Fibroblast of gingiva (primary cell): ENCODE results near the gene GBA3.

Experiments used
- DNase-seq: peaks from one replicate; pipeline ENCODE4 v3.0.0-alpha.2; 2011; ENCODE audit warnings: low read depth

The GBA3 gene

DNA sequence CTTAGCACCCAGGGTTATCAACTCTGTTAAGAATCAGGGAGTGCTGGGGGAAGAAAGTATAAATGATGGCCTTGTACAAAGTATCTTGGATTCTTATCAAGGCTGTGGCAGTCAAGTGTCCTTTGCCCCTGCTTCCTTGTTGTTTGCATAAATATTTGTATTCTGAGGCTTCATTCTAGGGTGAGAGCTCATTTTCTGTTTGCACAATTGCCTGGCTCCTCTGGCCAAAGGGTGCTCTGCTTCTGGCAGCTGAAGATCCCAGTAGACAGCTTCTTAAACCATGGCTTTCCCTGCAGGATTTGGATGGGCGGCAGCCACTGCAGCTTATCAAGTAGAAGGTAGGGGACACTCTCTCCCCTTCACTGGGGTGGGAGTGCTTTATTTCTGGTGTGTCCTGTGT is at the start of gene GBA3:
Gene GBA3, plus strand, starts transcription at position 202 of the 400 bp plus-strand sequence.
- no peak for DNase-seq

DNA sequence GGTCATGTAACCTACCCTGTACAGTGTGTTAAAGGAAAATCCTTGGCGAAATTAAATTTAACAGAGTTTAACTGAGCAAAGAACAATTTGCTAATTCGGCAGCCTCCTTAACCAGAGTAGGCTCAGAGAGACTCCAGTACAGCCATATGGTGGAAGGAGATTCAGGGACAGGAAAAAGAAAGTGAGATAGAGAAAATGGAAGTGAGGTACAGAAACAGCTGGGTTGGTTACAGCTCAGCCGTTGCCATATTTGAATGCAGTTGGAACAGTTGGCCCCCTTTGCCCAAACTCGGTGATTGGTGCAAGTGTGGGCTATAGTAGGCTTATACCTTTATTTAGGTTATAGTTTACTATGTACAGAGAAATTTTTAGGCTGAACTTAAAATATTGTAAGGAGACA is 48.8 kb upstream of the GBA3 start:
- DNase-seq, result no peak

DNA sequence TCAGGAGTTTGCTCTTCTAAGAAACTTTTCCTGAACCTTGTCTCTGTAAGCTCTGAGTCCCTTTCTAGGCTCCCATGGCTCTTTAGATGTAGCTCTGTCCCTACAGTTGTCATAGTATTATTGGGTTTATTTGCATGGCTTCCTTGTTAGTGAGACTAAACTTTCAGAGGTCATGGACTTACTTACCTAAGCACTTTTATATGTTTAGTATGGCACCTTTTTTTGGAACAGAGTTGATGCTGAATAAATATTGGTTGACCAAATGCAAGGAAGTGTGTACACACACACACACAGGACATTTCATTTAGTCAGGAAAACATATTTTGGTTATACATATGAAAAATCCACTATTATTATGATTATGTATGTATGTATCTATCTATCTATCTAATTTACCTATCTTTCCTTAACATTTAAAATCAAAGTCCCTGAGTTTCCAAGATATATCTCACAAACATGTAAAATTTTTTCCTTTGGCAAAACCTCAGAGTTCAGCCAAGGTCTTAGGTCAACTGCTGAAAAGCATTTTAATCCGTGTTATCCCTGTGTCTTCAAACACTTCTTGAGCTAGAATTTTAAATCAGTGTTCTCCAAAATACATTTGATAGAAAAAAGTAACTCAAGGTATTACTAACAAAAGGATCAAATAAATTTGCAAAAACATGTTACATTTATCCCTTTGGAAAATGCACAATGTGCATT is 47.1 kb upstream of the GBA3 start:
- no peak for DNase-seq

DNA sequence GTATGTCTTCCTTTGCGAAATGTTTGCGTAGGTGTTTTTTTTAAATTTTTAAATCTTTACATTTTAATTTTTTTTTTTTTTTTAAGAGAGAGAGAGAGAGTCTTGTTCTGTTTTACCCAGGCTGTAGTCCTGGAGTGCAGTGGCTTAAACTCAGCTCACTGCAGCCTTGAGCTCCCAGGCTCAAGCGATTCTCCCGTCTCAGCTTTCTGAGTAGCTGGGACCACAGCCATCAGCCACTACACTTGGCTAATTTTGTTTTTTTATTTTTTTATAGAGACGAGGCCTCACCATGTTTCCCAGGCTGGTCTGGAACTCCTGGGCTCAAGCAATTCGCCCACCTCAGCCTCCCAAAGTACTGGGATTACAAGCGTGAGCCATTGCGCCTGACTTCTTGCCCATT is 43.7 kb upstream of the GBA3 start:
- no peak for DNase-seq

- DNase-seq, result no peak
These were observed 42.0 kb upstream of the GBA3 start for GRCh38 chr4:22650771-22651170.

GRCh38 chr4:22653752-22654151 is 39.0 kb upstream of the GBA3 start:
- DNase-seq, result no peak

DNA sequence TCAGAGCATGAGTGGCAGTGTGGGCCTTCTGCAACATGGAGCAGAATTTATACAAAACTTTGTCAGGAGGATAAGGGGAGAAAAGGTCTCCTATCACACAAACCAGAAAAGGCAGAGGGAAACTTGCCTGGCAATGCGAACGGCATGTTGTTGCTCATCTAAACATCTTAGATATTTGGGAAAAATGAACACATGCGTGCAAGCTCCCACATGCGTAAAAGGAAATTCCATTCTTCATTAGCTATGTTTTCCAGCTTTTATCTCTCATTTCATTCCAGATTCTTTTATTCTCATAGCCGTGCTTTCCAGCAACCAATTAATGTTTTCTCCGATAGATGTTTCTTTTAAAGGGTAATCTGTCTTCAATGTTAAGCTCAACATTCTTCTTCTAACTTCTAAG is 31.3 kb upstream of the GBA3 start:
- no peak for DNase-seq

- no peak for DNase-seq
These were observed 25.3 kb upstream of the GBA3 start for GRCh38 chr4:22667332-22667940.

DNA sequence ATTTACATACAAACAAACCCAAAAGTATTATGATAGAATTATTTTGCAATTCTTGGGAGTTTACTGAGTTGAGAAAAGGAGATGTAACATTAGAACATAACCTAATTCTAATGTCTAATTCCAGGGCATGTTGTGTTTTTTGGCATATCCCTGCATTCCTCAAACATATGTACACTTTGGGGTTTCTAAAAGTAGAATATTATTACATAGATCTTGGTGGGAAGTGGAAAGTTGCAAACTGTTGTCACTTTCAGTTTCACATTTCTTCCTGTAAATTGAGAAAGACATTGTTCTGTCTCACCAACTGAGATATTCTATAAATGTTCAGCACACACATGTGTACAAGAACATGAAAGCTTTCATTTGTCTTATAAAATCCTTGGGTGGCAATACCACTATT is 24.4 kb upstream of the GBA3 start:
- peak; percentile 56 for DNase-seq

- no peak for DNase-seq
These were observed 24.0 kb upstream of the GBA3 start for GRCh38 chr4:22668702-22669101.

DNA sequence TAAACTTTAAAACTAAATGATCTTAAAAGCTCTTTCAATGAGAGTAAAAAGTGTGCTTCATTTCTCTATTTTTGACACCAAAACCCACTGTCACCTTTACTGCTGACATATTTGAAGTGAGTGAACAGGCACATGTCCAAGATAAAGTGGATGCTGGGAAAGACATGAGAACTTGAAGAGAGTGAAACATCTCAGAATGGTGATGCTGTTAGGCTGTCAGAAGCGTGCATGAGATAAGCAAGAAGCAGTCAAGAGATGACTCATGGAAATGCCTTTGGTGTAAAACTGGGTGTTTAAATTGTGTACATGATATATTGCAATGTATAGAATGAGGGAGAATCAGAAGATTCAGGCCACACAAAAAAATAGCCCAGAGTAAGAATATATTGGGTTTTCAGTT is 21.8 kb upstream of the GBA3 start:
- no peak for DNase-seq

DNA sequence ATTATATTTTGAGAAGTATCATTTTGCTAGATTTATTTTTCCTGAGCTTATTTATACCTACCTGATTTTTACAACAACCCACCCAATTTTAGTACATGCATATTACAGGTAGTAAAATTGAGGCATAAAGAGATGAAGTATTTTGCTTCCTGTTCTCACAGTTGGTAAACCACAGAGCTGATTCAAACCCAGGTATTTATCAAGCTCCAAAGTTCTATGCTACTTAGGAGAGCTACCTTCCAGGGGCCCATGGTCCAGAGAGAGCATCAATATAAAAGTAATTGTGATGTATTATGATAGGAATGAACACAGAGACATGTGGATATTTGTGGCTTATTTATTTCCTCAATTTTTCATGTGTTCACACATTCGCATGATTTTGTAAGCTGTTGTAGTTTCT is 20.2 kb upstream of the GBA3 start:
- no peak for DNase-seq

GRCh38 chr4:22672944-22673343 is 19.8 kb upstream of the GBA3 start:
- no peak for DNase-seq

DNA sequence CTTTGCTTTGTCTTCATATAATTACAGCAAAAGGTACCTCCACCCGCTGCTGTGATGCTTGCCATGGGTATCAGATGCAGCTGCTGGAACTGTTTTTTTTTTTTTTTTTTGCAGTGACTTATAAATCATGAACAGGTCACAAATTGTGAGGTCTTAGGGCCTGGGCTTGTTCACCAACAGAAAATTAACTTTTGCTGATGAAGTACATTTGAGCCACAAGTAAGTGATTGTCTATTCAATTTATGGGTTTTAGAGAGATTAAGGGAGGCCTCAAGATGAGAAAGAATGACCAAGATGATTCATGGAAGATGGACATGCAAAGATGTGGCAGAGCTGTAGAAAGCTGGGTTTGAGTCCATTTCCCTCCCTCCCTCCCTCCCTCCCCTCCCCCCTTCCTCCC is 18.0 kb upstream of the GBA3 start:
- no peak for DNase-seq

- no peak for DNase-seq
These were observed 16.7 kb upstream of the GBA3 start for GRCh38 chr4:22676063-22676462.

- DNase-seq, result no peak
These were observed 15.0 kb upstream of the GBA3 start for GRCh38 chr4:22677780-22678179.

DNA sequence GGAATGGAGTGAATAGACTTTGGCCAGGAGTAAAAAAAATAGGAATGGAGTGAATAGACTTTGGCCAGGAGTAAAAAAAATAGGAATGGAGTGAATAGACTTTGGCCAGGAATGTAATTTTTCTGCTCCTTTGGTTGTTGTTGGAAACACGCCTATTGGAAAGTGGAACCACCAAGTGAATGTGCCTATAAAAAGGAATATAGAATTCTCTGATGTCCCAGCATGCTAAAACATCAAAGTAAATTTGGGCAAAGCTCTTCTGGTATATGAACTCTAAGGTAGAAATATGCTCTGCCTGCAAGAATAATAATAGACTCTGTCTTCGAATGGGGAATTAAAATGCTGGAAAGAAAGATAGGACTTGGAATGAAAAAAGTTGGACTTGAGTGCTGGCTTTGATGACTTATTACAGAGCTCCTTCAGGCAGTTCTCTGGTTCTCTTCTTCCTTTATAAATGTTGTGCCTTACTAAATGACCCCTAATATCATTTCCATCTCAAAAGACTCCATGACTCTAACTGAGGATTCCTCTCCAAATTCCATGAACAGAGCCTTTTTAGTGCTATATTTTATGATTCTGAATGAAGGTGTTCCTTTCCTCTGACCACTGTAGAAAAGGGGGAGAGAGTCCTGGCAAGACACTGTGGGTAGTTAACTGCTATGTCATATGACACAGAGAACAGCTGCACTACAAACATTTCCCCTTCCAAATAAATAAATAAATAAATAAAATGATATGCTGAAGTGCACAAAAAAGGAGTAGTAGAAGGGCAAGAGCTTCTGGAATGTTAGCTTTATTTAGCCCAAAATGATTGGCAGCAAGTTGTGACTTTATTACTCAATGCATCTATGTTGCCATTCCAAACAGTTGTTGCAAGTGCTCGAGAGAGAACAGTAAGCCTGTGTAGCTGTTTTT is 13.5 kb upstream of the GBA3 start:
- no peak for DNase-seq

GRCh38 chr4:22680065-22680642 is 12.6 kb upstream of the GBA3 start:
- no peak for DNase-seq

DNA sequence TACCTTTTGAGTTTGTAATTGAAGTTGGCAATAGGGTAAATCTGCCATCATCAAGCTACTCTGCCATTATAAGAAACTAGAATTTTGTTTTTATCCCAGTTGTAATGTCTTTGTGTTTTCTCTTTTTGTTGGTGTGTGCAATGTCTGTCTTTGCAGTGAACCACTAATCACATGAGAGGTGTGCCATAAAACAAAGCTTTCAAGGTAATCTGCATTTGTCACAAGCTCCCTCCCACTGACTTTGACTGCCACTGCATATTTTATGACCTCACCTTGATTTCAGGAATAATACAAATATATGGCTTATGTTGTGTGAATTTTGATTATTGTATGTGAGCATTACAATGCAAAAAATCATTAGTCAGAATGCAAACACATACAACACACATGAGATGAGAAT is 9.0 kb upstream of the GBA3 start:
- no peak for DNase-seq

GRCh38 chr4:22686141-22686540 is 6.6 kb upstream of the GBA3 start:
- peak; percentile 26 for DNase-seq

DNA sequence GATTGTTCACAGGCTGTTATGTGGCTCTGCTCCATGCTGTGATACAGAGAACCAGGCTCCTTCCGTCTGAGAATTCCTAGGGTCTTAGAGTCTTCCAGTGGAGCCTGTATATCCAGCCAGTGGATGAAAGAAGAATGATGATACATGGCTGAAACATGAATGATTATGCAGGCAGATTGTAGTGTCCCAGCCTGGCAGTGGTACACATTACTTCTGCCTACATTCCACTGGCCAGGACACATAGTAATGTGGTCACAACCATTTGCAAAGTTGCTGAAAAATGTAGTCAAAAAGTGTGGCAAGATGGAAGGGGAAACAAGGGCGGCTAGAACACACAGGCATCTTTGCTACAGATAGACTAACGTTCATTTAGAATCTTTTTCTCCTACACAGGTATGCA is 4.5 kb upstream of the GBA3 start:
- no peak for DNase-seq

- DNase-seq, result no peak
These were observed 3.3 kb upstream of the GBA3 start for GRCh38 chr4:22689428-22689827.

DNA sequence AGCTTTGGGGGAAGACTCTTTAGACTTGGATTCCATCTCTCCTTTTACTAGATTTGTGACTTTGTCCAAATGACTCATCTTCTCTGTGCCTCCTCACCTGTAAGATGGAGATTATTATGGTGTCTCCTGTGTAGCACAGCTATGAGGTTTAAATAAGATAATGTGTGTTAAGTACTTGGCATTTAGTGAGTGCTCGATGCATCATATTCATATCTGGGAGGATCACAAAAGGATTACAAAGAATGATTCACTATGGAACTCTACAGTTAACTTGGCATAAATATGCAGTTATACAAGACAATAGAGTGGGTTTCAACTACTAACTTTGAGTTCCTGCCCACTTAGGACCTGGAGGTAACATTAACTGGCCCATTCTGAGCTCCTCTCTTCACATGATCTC is 2.3 kb downstream of the GBA3 start:
- no peak for DNase-seq
